ENCODE data around the gene STK38. TPM values are rescaled to one million over a fixed set of nuclear protein-coding genes. Genes with fewer than 3 reads are reported as not detected.

Gene STK38
- total and polyA plus RNA-seq, 2 of the 4 experiments (the other 2 are of a cell fraction) = 10.6 to 19.7 TPM

DNA sequence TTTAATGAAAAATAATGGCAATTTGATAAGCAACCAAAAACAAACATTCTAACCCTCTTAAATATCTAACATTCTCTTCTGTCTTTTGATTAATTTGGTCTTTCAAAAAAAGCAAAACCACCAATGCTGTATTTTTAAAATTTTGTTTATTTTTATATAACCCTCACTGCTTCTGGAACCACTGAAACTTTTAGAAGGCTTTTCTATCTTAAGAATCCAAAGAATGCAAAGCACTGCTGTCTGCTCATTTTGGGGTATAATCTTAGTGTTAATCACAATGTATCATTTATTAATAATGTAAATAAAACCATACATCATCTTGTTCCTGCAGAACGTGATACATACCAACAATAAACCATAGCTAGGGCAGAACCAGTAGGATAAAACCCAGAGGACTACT lies 14.0 kb downstream of the STK38 start:
- H2AK9ac ChIP-seq (replicated peaks; ENCODE audit: low read depth, low read length, poor library complexity) = no peak overlapping the region
- POLR2A ChIA-PET (ENCODE audit: unreplicated experiment) = no interaction called here
- CTCF ChIA-PET = no interaction called here
- in situ Hi-C loops (cut with MboI; ENCODE audit: low sequenced_read_pairs) (no loop called here), intact Hi-C loops (cut with micrococcal nuclease) (loop anchor here (5.0 kb wide), 1 partner anchor 44 kb away; no protein-coding TSS in a partner anchor), dilution Hi-C loops (cut with HindIII; ENCODE audit: low sequenced_read_pairs, unreplicated experiment) (no loop called here)
- no peak overlapping the region for H2AFZ ChIP-seq (replicated peaks; ENCODE audit: low read length, poor library complexity)
- no peak overlapping the region for H3K18ac ChIP-seq (ENCODE audit: low read depth, low read length)
- no peaks in the 10 kb centered on the region for H3K9me3 ChIP-seq (ENCODE audit: control insufficient read depth, insufficient read depth, low read length)
- peaks cover 13% of the 10 kb centered on the region for H3K36me3 ChIP-seq (ENCODE audit: control insufficient read depth, insufficient read depth, low read length)
- H3K4me3 ChIP-seq (ENCODE audit: insufficient read depth, low read depth, low read length) = no peak overlapping the region
- no peak overlapping the region for H3K4me2 ChIP-seq (ENCODE audit: low read depth, low read length)
- H3K79me1 ChIP-seq (ENCODE audit: low read depth in 1 of 2, low read length in 2 of 2) = peaks cover 34 to 68% of the 10 kb centered on the region in 2 experiments
- H3K9me1 ChIP-seq (ENCODE audit: insufficient read depth, low read length) = peaks cover 10% of the 10 kb centered on the region; the same call in 1 of the 2 replicates
- no peak overlapping the region for H3K9ac ChIP-seq (ENCODE audit: low read depth, low read length)
- ATAC-seq (ENCODE audit: low read depth) = peak; percentile 88
- H4K20me1 ChIP-seq (ENCODE audit: insufficient read depth, low read length) = peaks cover 28% of the 10 kb centered on the region
- H3K4me1 ChIP-seq (ENCODE audit: control insufficient read depth, insufficient read depth, low read length) = peaks cover 3% of the 10 kb centered on the region
- no TSS peak for BruUV-seq (replicated peaks)
- H2AK5ac ChIP-seq (ENCODE audit: low read depth, low read length) = no peak overlapping the region
- no peak overlapping the region for H2BK20ac ChIP-seq (ENCODE audit: low read depth, low read length)
- no peak overlapping the region for H2BK5ac ChIP-seq (ENCODE audit: low read depth, low read length, poor library complexity, severe bottlenecking)
- WGBS, 2 experiments (ENCODE audit: extremely low coverage in 2 of 2, insufficient read length in 1 of 2) = no CpG with 5 or more reads among the region's 1 CpG
- no peak overlapping the region for H3K14ac ChIP-seq (replicated peaks; ENCODE audit: low read depth, low read length)
- H3K56ac ChIP-seq (ENCODE audit: extremely low read depth, insufficient read depth, low read length) = no peak overlapping the region
- no peak overlapping the region for H4K5ac ChIP-seq (ENCODE audit: low read depth, low read length)
- H4K91ac ChIP-seq (ENCODE audit: insufficient read depth, low read depth, low read length) = no peak overlapping the region
- H4K8ac ChIP-seq (ENCODE audit: low read depth in 2 of 2, low read length in 2 of 2) = no peak overlapping the region
- DNase-seq = peak; percentile 34
- no peak overlapping the region for H3K23ac ChIP-seq (ENCODE audit: low read depth, low read length)
- TF ChIP-seq ELK1 (IDR thresholded peaks at IDR 0.05; ENCODE audit: borderline replicate concordance, low read depth, low read length) = no peak
- H2BK120ac ChIP-seq (ENCODE audit: low read depth, low read length) = no peak overlapping the region
- no peak overlapping the region for H3K27ac ChIP-seq (ENCODE audit: insufficient read depth, low read length)
- no peaks in the 10 kb centered on the region for H3K27me3 ChIP-seq (ENCODE audit: control insufficient read depth, insufficient read depth, low read length)
- no peak overlapping the region for H2BK15ac ChIP-seq (ENCODE audit: low read depth, low read length)
- no peak overlapping the region for H3K4ac ChIP-seq (ENCODE audit: low read depth, low read length)
